ENCODE measurements around the gene KCNQ1OT1. TPM values are rescaled to one million over a fixed set of nuclear protein-coding genes. Genes with fewer than 3 reads are reported as not detected.

KCNQ1OT1 gene
- total and polyA plus RNA-seq, 2 experiments from 2014 or later: 2.3 to 8.8 TPM

GRCh38 chr11:2593393-2593950 lies 106.3 kb downstream of the KCNQ1OT1 start:
- peaks cover 5% of the 10 kb centered on the region for H3K27me3 ChIP-seq
- TF ChIP-seq CTCF (IDR thresholded peaks at IDR 0.05; ENCODE audit: low read depth, low read length): no peak
- no peak for DNase-seq (ENCODE audit: low read depth in 1 of 2, low spot score in 1 of 2)
- no peak overlapping the region for H3K27ac ChIP-seq
- no peak overlapping the region for H3K4me3 ChIP-seq
- no peaks in the 10 kb centered on the region for H3K4me1 ChIP-seq (ENCODE audit: low read depth)
- H3K9me3 ChIP-seq (ENCODE audit: low read depth): no peaks in the 10 kb centered on the region
- H3K36me3 ChIP-seq: no peaks in the 10 kb centered on the region

- DNase-seq (ENCODE audit: low read depth in 1 of 2, low spot score in 1 of 2): no peak
- Histone ChIP-seq H3K27ac (no peak overlapping the region), H3K36me3 (no peaks in the 10 kb centered on the region), H3K9me3 (ENCODE audit: low read depth) (no peaks in the 10 kb centered on the region), H3K4me3 (no peak overlapping the region), H3K27me3 (peaks cover 5% of the 10 kb centered on the region), H3K4me1 (ENCODE audit: low read depth) (no peaks in the 10 kb centered on the region)
- TF ChIP-seq CTCF (IDR thresholded peaks at IDR 0.05; ENCODE audit: low read depth, low read length): no peak
These were observed 107.0 kb downstream of the KCNQ1OT1 start for GRCh38 chr11:2592559-2593392.

- Histone ChIP-seq H3K27ac (no peak overlapping the region), H3K4me1 (ENCODE audit: low read depth) (no peaks in the 10 kb centered on the region), H3K9me3 (ENCODE audit: low read depth) (no peaks in the 10 kb centered on the region), H3K36me3 (no peaks in the 10 kb centered on the region), H3K4me3 (no peak overlapping the region), H3K27me3 (peaks cover 9% of the 10 kb centered on the region)
- no peak for DNase-seq (ENCODE audit: low read depth in 1 of 2, low spot score in 1 of 2)
- TF ChIP-seq CTCF (IDR thresholded peaks at IDR 0.05; ENCODE audit: low read depth, low read length): no peak
These were observed 108.0 kb downstream of the KCNQ1OT1 start for GRCh38 chr11:2591805-2592204.

GRCh38 chr11:2590965-2591754 lies 108.6 kb downstream of the KCNQ1OT1 start:
- Histone ChIP-seq H3K27me3 (peaks cover 12% of the 10 kb centered on the region), H3K4me3 (no peak overlapping the region), H3K36me3 (no peaks in the 10 kb centered on the region), H3K4me1 (ENCODE audit: low read depth) (no peaks in the 10 kb centered on the region), H3K9me3 (ENCODE audit: low read depth) (no peaks in the 10 kb centered on the region), H3K27ac (no peak overlapping the region)
- no peak for TF ChIP-seq CTCF (IDR thresholded peaks at IDR 0.05; ENCODE audit: low read depth, low read length)
- no peak for DNase-seq (ENCODE audit: low read depth in 1 of 2, low spot score in 1 of 2)

- Histone ChIP-seq H3K4me1 (ENCODE audit: low read depth) (no peaks in the 10 kb centered on the region), H3K36me3 (no peaks in the 10 kb centered on the region), H3K27me3 (peaks cover 13% of the 10 kb centered on the region), H3K4me3 (no peak overlapping the region), H3K9me3 (ENCODE audit: low read depth) (no peaks in the 10 kb centered on the region), H3K27ac (no peak overlapping the region)
- no peak for TF ChIP-seq CTCF (IDR thresholded peaks at IDR 0.05; ENCODE audit: low read depth, low read length)
- no peak for DNase-seq (ENCODE audit: low read depth in 1 of 2, low spot score in 1 of 2)
These were observed 109.4 kb downstream of the KCNQ1OT1 start for GRCh38 chr11:2590131-2590964.

All from cardiac muscle cell (in vitro differentiated cells and primary cell).